Hindlimb muscle (tissue), 1 donor: Measurements from ENCODE around the gene PLCG1. TPM values are rescaled to one million over a fixed set of nuclear protein-coding genes. Genes with fewer than 3 reads are reported as not detected.

Experiments used
- DNase-seq: peaks from one replicate; pipeline ENCODE4 v3.0.0-alpha.2; 2013
- polyA plus RNA-seq: library from polyadenylated mRNA; unstranded; fragments of 120-200 nt; gene quantifications from one replicate; pipeline ENCODE4 v1.2.1, GENCODE V29; 2013; ENCODE audit not compliant: insufficient read length

PLCG1 gene
- polyA plus RNA-seq, 1 donor, result 88.7 TPM

GRCh38 chr20:41168281-41169161 lies 31.2 kb downstream of the PLCG1 start:
- DNase-seq, result no peak

GRCh38 chr20:41169162-41169690 lies 31.9 kb downstream of the PLCG1 start:
- DNase-seq, result no peak

GRCh38 chr20:41169791-41170351 lies 32.5 kb downstream of the PLCG1 start:
- no peak for DNase-seq

- no peak for DNase-seq
Measured at GRCh38 chr20:41170386-41171105, 33.2 kb downstream of the PLCG1 start.

- DNase-seq, result no peak
Measured at GRCh38 chr20:41171736-41172295, 34.5 kb downstream of the PLCG1 start.

- no peak for DNase-seq
Measured at GRCh38 chr20:41172296-41173140, 35.2 kb downstream of the PLCG1 start.

GRCh38 chr20:41173161-41173721 lies 35.9 kb downstream of the PLCG1 start:
- DNase-seq, result peak; percentile 85

- DNase-seq, result no peak
Measured at GRCh38 chr20:41173791-41174341, 36.5 kb downstream of the PLCG1 start.

GRCh38 chr20:41174373-41174772 lies 37.0 kb downstream of the PLCG1 start:
- no peak for DNase-seq

- DNase-seq, result no peak
Measured at GRCh38 chr20:41174782-41175181, 37.4 kb downstream of the PLCG1 start.

- DNase-seq, result no peak
Measured at GRCh38 chr20:41175201-41175651, 37.9 kb downstream of the PLCG1 start.

GRCh38 chr20:41175727-41176330 lies 38.5 kb downstream of the PLCG1 start:
- no peak for DNase-seq

GRCh38 chr20:41176711-41177552 lies 39.6 kb downstream of the PLCG1 start:
- DNase-seq, result no peak

GRCh38 chr20:41177636-41178035 lies 40.3 kb downstream of the PLCG1 start:
- peak; percentile 23 for DNase-seq

- DNase-seq, result no peak
Measured at GRCh38 chr20:41178495-41178894, 41.2 kb downstream of the PLCG1 start.

GRCh38 chr20:41178904-41179432 lies 41.6 kb downstream of the PLCG1 start:
- DNase-seq, result no peak

GRCh38 chr20:41179961-41180360 lies 42.6 kb downstream of the PLCG1 start:
- DNase-seq, result no peak

GRCh38 chr20:41180599-41181333 lies 43.4 kb downstream of the PLCG1 start:
- no peak for DNase-seq

- no peak for DNase-seq
Measured at GRCh38 chr20:41181567-41181966, 44.2 kb downstream of the PLCG1 start.
